SK-N-DZ (cell line): ENCODE measurements around the gene PLIN5. TPM values are rescaled to one million over a fixed set of nuclear protein-coding genes. Genes with fewer than 3 reads are reported as not detected.

Experiments used
- DNase-seq: peaks from one replicate; pipeline ENCODE4 v3.0.0-alpha.2; 2015; ENCODE audit warnings: low spot score
- polyA plus RNA-seq, 2 experiments: library from polyadenylated mRNA; depleted of rRNA; stranded (reverse); fragments of >200 nt; gene quantifications; 2 replicates each; pipeline ENCODE4 v1.2.3, GENCODE V29; 2014

Gene PLIN5, protein sequence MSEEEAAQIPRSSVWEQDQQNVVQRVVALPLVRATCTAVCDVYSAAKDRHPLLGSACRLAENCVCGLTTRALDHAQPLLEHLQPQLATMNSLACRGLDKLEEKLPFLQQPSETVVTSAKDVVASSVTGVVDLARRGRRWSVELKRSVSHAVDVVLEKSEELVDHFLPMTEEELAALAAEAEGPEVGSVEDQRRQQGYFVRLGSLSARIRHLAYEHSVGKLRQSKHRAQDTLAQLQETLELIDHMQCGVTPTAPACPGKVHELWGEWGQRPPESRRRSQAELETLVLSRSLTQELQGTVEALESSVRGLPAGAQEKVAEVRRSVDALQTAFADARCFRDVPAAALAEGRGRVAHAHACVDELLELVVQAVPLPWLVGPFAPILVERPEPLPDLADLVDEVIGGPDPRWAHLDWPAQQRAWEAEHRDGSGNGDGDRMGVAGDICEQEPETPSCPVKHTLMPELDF
- polyA plus RNA-seq (2014; cell fraction: cytosol; rRNA removed), result 0.60 and 0.77 TPM in 2 replicates
- 2.4 and 3.9 TPM in 2 replicates for polyA plus RNA-seq (2014; cell fraction: nucleus; rRNA removed)

DNA sequence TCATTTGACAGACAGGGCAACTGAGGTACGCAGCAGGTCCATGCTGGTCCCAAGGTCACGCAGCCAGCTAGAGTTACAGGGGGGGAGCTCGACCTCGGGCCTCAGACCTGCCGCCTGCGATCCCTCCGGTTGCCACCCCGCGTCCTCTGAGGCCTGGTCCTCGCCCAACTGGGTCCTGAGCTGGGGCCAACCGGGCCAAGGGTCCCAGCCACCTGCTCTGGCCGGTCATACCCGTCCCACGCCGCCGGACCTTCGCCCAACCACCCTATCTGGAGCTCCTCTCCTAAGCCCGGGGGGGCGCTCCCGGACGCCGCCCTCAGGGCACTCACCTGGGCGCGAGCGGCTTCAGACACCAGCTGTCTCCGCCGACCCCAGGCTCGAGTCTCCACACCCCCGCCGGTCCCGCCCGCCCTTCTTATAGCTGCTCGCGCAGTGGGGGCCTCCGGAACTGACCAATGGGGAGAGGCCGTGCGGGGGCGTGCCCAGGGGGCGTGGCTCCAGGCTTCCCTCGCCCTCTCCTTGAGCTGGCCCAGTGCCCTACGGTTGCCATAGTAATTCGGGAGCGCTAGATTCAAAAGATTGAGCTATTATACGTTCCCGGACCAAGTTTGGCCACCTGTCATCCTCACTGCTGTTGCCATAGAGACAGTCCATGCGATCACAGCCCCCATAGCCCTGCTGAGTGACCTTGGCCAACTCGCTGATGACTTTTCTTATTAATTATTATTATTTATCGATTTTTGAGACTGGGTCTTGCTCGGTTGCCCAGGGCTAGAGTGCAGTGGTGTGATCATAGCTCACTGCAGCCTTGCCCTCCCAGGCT, at the start of gene PLIN5:
PLIN5 (minus strand) TSS at position 389 of the 823 bp plus-strand sequence. CDS start 1,150 bp downstream, outside the sequence.
- peak; percentile 90 for DNase-seq

DNA sequence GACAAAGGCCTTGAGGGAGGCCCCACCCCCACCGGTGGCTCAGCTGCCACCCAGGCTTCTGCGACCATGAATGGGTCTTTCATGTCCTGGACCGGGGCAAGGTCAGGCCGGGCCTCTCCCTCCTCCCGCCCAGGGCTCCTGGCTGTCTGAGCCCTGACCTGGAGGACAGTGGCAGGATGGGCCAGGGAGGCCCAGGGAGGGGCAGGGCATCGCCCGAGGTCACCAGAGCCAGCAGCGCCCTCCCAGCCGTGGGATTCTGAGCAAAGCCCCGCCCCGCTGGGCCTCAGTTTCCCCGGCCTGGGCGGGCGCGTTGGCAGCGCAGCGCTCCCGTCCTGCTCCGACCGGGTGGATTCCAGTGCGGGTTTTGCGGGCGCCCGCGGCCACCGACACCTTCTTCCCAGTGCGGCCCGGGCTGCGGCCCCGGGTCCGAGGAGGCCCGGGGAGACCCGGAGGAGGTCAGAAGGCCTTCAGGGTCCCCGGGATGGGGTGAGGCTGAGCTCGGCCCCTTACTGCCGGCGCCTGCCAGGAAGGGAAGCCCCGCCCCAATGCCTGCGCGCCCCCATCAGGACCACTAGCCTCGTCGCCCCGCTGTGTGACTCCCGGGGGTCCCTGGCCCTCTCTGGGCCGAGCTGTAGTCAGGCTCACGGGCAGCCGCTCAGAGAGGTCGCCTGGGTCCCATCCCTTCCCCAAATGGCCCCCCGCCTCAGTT, 49.1 kb upstream of the PLIN5 start:
- DNase-seq, result no peak

DNA sequence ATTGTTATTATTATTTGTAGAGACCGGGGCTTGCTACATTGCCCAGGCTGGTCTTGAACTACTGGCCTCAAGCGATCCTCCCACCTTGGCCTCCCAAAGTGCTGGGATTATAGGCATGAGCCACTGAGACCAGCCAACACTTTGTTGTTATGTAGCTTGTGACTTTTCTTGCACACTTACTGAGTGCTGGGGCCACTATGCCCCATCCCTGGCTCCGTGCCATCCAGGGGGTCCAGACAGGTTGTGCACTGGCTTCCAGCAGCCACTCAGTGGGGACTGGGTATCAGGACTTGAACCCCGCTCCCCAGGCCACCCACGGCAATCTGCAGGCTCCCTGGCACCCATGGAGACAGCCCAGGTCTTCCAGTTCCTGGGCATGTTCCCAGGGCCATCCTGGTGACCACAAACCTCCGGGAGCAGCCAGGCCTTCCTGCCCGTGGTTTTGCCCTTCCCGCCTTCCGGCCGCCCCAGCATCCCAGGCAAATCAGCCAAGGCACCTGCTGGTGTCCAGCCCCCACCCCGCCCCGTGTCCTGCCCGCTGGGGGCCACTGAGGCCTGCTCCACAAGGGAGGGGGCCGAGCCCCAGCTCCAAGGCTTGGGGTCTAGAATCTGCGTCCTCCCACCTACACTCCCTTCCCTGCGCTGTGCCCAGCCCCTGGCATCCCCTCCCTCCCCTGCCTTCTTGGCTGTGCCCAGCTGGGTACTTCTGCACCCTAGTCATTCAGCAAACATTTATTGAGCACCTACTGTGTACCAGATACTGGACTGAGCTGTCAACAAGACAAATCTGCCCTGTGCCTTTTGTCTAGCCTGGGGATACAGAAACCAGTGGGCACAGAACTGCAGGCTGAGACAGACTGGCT, 48.2 kb upstream of the PLIN5 start:
- DNase-seq, result no peak

DNA sequence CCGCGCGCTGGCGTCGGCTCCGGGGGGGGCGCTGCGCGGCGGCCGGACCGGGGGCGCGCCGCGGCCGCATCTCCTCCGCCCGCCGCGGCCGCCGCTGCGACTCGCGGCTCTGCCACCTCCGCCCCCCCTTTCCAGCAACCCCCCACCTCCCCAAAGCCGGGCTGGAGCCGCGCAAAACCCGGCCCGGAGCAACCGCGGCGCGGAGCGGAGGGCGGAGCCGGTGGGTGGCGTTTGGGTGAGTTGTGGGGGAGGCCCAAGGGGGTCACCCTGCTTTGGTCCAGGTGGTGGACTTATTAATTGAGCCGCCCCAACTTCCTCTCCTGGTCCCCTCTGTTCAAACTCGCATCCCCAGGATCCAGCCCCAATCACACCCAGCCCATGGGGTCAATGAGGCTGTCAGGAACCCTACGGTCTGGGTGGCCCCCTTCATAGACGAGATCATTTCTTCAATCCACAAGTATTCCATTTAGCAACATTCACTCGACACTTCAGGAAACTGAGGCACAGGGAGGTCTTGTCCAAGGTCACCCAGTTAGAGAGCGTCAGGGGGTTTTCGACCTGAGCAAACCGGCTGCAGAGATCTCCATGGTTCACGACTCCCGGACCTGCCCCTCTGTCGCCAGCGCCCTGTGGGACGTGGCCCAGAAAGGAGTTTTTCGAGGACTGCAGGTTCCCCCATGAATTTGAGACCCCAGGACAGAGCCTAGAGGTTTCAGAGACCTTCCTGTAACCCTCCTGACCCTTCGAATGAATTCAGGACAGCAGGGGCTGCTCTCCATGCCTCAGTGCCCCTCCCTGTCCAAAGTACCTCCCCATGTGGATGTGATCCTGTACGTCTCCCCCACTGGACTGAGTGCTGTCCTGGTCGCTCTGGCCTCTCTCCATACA, 46.9 kb upstream of the PLIN5 start:
- no peak for DNase-seq

DNA sequence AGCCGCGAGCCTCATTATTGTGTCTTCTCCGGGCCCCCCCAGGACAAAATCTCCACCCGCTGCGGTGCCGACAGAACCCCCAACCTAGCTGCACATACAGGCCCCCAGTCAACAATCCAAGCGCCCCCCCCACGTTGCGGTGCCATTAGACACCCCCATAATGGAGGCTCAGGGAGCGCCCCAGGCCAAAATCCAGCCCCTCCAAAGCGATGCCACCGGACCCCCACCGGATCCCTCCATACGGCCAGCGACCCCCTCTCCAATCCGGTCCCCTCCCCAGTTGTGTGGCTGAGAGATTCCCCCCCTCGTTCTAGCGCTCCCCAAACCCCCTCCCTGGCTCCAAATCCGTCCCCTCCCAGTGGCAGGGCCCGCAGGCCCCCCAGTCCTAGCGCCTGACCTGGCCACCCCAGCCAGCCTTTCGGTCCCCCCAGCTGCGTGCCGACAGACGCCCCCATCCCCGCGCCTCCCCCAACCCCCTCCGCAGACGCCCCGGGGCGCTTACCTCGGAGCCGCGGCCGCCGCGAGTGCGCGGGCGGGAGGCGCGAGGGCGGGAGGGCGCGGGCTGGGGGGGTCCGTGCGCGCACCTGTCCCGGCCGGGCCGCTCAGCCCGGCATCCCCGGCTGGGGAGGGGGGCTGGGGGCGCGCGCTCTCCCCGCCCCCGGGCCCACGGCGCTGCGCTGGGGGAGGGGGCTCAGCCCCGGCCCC, 46.1 kb upstream of the PLIN5 start:
- DNase-seq, result no peak

DNA sequence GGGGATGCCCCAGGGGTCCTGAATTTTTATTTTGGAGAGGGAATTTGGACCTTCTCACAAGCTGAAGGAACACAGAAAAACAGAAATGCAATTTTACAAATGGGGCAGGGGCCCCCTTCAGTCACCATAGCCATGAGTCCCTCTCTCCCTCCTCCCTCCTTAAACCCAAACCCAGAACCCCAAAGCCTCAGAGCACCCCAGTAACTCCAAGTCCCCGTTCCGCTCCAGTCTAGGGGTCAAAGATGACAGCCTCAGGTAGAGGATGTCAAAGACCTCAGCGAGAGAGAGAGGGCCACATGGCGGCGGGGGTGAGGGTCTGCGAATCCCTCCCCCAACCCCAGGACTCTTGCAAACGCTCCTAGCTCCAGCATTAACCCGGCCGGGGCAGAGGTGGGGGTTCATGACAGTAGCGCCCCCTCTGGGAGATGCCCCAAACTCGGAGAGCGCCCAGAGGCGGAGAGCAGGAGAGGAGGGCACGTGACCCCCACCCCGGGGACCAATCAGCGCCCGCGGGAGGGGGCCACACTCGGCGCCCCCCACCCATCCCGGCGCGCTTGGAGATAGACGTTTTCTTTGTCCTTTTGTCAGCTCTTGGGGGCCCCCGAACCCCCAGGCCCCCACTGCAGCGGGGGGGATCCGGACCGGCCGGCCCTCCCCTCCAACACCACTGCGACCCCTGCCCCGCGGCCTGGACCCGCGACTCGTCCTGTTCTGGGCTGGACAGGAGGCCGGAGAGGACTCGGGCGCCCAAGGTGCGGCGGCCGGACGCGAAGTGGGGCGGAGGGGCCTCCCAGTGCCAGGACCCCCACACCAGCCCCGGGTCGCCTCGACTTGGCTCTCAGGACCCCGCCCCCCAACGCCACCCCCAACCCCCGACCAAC, 45.2 kb upstream of the PLIN5 start:
- DNase-seq, result no peak

DNA sequence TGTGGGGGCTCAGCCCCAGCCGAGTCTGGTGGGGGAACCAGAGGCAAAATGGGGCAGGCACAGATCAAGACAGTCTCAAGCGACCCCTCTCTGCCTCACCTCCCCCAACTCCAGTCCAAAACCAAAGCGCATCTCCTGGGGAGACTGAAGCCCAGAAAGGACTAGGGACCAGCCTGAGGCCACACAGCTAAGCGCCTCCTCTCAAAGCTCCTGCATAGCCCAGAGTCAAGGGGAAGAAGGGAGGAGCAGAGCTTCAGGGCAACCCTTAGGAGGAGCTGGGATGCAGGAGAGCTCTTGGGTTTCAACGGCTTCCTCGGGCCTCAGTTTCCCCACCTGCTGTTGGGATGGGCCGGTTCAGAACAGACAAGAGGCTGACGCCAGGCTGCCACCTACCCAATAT, 44.4 kb upstream of the PLIN5 start:
- DNase-seq, result no peak

DNA sequence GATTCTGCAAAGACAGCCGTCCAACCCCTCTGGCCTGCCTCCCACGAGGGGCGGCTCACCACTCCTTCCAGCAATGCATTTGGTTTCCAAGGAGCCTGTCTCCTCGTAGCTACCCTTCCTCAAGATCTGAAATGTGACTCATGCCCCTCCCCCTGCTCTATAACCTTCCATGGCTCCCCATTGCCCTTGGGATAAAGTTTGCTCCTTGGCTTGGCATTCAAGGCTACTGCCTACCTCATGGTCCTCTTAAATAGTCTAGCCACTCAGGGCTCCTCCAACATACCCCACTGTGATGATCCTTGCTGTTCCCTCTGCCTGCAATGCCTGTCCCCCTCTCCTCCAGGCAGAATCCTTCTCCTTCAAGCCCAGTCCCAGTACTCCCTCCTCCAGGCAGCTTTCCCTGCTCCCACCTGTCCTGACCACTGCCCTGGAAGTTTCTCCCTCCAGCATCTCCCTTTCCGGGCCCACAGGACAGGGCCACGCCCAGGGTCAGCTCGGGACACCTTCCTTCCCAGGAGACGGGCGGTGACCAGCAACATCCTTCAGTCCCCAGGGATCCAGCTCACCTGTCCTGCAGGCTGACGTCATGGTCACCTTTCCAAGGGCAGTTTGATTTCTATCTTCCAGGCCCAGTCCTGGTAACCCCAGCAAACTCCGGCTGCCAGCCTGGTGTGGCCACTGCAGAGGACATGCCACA, 43.7 kb upstream of the PLIN5 start:
- no peak for DNase-seq

DNA sequence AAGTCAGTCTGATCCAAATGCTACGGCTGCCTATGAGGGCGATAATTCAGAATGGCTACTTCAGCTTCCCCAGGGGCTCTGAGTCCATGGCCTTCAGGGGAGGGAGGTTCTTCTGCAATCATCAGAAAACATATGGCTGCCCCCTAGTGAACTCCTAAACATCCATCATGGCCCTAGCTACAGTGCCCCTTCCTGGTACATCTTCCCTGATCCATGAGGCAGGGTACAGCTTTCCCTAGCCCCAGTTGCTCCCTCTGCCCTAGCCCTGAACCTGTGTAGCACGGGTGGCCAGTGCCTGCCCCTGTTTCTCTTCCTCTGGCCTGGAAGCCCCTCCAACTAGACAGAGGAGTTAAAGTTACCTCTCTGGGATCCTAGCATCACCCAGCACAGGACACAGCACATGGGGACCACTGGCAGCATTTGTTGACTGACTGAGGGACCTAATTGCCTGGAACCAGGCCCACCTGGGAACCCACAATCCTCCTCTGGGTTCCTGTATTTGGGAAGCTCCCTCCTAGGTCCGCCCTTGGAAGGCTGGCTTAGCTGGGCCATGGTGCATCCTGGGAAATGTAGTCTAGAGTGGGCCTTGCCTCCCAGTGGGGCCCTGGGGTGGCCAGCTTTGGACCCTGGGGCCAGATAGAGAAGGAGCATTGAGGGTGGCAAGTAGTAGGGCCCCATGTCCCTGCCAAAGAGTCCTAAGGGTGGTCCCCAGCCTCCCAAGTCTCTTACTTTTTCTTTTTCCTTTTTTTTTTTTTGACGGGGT, 42.2 kb upstream of the PLIN5 start:
- DNase-seq, result no peak

DNA sequence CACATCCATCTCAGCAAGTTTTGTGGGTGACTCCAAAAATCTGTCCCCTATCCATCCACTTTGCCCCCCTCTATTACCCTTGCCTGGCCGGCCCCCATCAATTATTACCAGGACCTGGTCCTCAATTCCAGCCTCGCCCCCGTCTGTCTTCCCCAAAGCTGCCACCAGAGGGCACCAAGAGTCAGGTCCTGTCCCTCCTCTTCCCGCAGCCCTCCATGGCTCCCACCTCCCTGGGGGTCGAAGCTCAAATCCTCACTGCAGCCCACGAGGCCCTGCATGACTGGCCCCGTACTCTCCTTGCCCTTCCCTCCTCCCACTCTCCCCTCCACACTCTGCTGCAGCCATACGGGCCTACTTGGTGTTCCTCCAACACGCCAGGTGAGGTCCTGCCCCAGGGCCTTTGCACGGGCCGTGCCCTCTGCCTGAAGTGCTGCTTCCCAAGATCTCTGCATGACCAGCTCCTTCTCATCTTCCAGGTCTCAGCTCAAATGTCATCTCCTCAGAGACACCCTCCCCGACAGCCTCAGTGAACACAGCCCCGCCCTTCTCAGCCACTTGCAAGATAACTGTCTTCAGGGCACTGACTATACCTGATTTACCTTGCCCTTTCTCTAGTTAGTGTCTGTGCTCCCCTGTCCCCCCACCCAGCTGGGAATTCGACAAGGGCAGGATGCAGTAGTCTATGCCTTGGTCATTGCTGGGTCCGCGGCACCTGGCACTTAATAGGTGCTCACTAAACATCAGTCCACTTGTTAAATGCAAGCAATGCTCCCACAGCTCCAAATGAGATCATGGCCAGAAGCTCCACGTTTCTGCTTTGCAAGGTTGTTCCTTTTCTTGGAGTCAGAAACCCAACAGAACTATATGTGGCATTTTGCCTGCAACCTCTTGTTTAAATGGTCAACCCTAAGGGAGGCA, 41.3 kb upstream of the PLIN5 start:
- DNase-seq, result peak; percentile 51

DNA sequence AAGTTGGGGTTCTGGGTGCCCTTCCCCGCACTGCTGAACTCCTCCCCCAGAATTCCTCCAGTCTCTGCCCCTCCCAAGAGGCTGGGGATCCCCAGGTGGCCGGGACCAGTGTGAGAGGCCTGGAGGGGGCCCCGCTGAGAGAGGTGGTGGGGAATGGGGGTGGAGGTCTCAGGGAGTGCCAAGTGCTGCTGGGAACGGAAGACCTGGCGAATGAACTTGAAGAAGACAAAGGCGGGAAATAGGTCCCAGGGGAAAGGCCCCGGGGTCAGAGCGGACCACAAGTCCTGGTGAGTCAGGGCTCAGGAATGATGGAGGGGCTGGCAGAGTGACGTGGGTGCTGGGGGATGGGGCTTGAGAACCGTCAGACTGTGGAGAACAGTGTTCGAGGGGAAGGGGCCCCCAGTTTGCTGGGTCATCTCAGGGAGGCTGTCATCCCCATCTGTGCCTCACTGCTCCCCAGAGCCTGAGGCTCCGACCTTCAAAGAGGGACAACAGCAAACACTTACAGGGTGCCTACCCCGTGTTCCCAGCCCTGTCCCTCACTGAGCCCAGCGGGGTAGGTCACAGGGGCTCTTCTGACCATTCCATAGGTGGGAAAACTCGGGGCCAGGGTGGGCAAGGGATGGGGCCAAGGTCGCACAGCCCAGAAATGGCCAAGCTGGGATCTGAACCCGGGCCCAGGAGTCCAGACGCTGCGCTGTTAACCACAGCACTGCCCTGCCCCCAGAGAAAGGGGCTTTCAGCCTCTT, 40.4 kb upstream of the PLIN5 start:
- peak; percentile 48 for DNase-seq

DNA sequence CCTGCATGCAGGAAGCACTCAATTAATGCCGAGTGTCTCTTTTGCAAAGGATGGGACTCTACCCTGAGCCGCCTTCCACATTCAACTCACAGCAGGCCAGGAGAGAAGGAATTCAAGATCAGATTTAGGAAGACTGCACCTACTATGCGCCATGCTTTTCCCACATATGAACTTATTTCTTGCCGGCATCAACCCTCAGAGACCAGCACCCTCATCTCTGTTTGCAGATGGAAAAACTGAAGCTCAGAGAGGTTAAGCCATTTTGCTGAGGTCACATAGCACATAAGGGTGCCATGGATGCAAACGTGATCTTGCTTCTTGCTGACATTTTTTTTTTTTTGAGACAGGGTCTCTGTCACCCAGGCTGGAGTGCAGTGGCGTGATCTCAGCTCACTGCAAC, 38.7 kb upstream of the PLIN5 start:
- no peak for DNase-seq

DNA sequence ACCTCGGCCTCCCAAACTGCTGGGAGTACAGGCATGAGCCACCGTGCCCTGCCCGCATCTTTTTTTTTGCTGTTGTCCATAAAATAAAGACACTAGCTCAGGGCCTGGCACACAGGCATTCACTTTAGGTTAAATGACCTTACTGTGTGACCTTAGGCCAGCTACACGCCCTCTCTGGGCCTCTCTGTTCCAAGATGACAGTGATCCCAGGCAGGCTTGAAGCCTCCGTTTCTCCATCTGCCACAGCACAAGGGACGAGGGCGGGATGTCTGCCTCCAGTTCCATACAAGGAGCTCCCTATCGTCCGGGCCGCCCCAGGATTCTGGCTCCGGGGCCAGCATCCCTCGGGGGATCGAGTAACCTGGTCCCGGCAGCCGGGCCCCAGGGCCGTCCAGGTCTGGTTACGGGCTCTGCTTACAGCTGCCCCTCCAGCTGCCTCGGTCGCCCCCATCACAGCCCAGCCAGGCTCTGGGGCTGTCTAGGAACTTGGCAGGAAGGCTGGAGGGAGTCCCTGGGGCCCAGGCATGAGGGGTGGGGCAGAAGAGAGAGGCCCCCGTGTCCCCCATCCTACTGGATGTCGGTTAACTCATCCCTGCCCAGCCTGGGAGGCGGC, 36.4 kb upstream of the PLIN5 start:
- no peak for DNase-seq

DNA sequence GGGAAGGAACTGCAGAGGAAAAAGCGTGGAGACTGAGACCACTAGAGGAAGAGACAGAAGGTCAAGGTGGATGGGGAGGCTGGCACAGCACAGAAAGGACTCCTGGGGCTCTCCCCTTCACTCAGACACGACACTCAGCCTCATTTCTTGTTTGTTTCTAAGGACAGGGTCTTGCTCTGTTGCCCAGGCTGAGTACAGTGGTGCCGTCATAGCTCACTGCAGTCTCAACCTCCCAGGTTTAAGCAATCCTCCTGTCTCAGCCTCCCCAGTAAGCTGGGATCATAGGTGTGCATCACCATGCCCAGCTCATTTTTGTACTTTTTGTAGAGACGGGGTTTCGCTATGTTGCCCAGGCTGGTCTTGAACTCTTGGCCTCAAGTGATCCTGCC, 35.9 kb upstream of the PLIN5 start:
- no peak for DNase-seq

DNA sequence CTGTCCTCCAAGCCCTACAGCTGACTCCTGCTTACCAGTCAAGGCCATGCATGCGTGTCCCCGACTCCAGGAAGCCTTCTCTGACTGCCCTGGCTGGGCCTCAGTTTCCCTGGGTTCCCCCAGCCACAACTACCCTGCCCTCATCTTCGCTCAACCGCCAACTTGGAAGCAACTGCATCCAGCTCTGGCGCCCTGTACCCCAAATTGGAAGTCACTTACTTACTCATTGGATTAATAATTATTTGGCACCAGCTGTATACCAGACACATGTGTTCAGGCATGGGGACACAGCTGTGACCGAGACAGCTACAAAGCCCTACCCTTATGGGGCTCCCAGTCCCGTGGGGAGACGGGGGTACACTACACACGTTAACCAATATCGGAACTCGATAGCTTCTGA, 35.4 kb upstream of the PLIN5 start:
- no peak for DNase-seq
